ENCODE results near the gene CLPSL1. TPM values are rescaled to one million over a fixed set of nuclear protein-coding genes. Genes with fewer than 3 reads are reported as not detected.

CLPSL1 gene
- total and polyA plus RNA-seq, 2 experiments from 2014 or later = not detected

DNA sequence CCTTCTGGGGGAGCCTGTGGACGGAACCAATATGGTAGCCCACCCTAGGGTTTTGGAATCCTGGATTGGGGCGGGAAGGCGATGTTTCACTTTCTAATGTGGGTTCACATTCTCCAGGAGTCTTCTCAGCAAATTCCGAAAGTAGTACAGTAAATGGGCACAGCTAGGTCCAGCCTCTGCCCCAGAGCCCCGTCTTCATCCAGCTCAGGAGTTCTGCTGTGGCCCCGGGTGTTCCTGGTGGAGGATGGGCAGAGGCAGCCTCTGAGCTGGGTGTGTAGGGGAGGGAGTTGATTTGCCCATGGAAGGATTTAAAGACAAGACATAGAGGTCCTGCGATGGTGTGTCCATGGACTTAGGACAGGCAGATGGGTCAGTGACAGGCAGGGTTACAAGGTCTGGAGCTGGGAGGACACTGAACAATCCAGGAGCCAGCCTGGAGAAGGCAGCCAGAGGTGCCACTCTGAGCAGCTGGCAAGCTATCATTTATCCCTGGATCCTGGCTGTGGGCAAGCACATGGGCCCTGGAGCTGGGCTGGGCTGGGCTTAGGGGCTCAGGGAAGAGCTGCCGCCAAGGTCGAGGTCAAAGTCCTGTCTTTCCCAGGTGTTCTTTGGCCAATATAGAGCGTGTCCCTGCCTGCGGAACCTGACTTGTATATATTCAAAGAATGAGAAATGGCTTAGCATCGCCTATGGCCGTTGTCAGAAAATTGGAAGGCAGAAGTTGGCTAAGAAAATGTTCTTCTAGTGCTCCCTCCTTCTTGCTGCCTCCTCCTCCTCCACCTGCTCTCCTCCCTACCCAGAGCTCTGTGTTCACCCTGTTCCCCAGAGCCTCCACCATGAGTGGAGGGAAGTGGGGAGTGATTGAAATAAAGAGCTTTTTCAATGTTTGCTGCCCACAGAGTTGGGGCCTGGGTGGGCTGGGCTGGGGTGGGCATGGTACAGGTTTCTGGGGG, 6.7 kb downstream of the CLPSL1 start:
- Histone ChIP-seq H3K79me2 (ENCODE audit: insufficient read depth) (no peaks in the 10 kb centered on the region), H3F3A (ENCODE audit: insufficient read depth) (no peaks in the 10 kb centered on the region), H3K9me3 (ENCODE audit: low read depth) (no peaks in the 10 kb centered on the region), H2AFZ (no peak overlapping the region), H3K27me3 (replicated peaks; ENCODE audit: insufficient read depth) (peaks cover 52% of the 10 kb centered on the region), H4K20me1 (ENCODE audit: insufficient read depth) (no peaks in the 10 kb centered on the region), H3K27ac (no peak overlapping the region), H3K4me1 (ENCODE audit: insufficient read depth) (no peaks in the 10 kb centered on the region), H3K4me2 (ENCODE audit: unreplicated experiment) (no peak overlapping the region), H3K36me3 (ENCODE audit: low read depth) (no peaks in the 10 kb centered on the region), H3K4me3 (no peak overlapping the region), H3K9ac (no peak overlapping the region), H3K9me2 (ENCODE audit: insufficient read depth) (no peaks in the 10 kb centered on the region)
- TF ChIP-seq EZH2 (IDR thresholded peaks at IDR 0.05; ENCODE audit: insufficient read depth, poor library complexity, severe bottlenecking) (no peak), EZH2phosphoT487 (IDR thresholded peaks at IDR 0.05; ENCODE audit: insufficient read depth, low read depth) (no peak)
- 73 to 74% methylated on average over 13 of the region's 13 CpGs for WGBS, 2 experiments (ENCODE audit: low coverage in 1 of 2, low lambda C conversion rate in 2 of 2, missing lambda C conversion rate in 2 of 2)
- DNase-seq = no peak
- in situ Hi-C loops (cut with MboI) = no loop called here

DNA sequence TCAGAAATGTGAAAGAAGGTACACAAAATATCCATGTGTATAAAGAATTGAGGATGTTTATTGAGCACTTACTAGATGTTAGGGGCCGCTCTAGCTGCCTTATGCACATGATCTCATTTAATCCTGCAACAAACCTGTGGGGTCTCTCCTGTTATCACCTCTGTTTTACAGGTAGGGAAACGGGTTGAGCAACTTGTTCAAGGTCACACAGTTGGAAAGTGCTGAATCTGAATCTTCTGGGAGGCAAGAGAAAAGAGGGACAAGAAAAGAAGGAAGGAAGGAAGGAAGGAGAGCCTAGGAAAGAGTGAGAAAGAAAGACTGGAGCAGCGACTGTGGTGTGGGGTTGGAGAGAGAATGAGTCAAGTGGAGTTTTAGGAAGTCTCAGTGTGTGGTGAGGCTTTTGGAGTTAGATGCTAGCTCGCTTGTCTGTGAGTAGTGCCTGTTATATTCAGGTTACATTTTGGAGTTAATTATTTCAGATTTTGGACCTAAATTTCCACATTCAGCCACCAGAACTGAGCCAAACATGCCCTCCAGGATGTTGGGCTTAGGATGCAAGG, 7.7 kb downstream of the CLPSL1 start:
- no peak overlapping the region for H3K4me2 ChIP-seq (ENCODE audit: unreplicated experiment)
- no peak overlapping the region for H3K4me3 ChIP-seq
- DNase-seq = no peak
- peaks cover 60% of the 10 kb centered on the region for H3K27me3 ChIP-seq (replicated peaks; ENCODE audit: insufficient read depth)
- H3K36me3 ChIP-seq (ENCODE audit: low read depth) = no peaks in the 10 kb centered on the region
- no peaks in the 10 kb centered on the region for H4K20me1 ChIP-seq (ENCODE audit: insufficient read depth)
- no peaks in the 10 kb centered on the region for H3K4me1 ChIP-seq (ENCODE audit: insufficient read depth)
- in situ Hi-C loops (cut with MboI) = no loop called here
- H3K27ac ChIP-seq = no peak overlapping the region
- no peaks in the 10 kb centered on the region for H3K9me2 ChIP-seq (ENCODE audit: insufficient read depth)
- 43 to 46% methylated on average over 4 of the region's 4 CpGs for WGBS, 2 experiments (ENCODE audit: low coverage in 1 of 2, low lambda C conversion rate in 2 of 2, missing lambda C conversion rate in 2 of 2)
- no peak overlapping the region for H3K9ac ChIP-seq
- no peaks in the 10 kb centered on the region for H3K79me2 ChIP-seq (ENCODE audit: insufficient read depth)
- TF ChIP-seq EZH2phosphoT487 (IDR thresholded peaks at IDR 0.05; ENCODE audit: insufficient read depth, low read depth) = no peak
- TF ChIP-seq EZH2 (IDR thresholded peaks at IDR 0.05; ENCODE audit: insufficient read depth, poor library complexity, severe bottlenecking) = no peak
- H3K9me3 ChIP-seq (ENCODE audit: low read depth) = no peaks in the 10 kb centered on the region
- no peaks in the 10 kb centered on the region for H3F3A ChIP-seq (ENCODE audit: insufficient read depth)
- no peak overlapping the region for H2AFZ ChIP-seq

DNA sequence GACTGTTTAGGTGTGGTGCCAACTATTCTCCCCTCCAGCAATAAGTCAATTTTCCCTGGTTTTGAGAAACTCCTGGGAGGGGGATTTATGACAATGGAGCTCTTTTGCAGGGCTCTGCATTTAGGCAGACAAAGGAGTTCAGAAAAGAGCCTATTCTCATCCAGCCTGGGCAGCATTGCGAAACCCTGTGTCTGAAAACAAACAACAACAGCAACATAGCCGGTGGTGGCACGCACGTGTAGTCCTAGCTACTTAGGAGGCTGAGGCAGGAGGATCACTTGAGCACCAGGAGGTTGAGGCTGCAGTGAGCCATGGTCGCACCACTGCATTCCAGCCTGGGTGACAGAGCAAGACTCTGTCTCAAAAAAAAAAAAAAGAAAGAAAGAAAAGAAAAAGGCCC, 9.9 kb downstream of the CLPSL1 start:
- TF ChIP-seq EZH2 (IDR thresholded peaks at IDR 0.05; ENCODE audit: insufficient read depth, poor library complexity, severe bottlenecking) (no peak), EZH2phosphoT487 (IDR thresholded peaks at IDR 0.05; ENCODE audit: insufficient read depth, low read depth) (no peak)
- Histone ChIP-seq H3K4me1 (ENCODE audit: insufficient read depth) (no peaks in the 10 kb centered on the region), H3K4me3 (no peak overlapping the region), H3K27ac (no peak overlapping the region), H4K20me1 (ENCODE audit: insufficient read depth) (no peaks in the 10 kb centered on the region), H3F3A (ENCODE audit: insufficient read depth) (no peaks in the 10 kb centered on the region), H3K4me2 (ENCODE audit: unreplicated experiment) (no peak overlapping the region), H3K27me3 (replicated peaks; ENCODE audit: insufficient read depth) (peaks cover 63% of the 10 kb centered on the region), H3K36me3 (ENCODE audit: low read depth) (no peaks in the 10 kb centered on the region), H3K9ac (no peak overlapping the region), H2AFZ (no peak overlapping the region), H3K79me2 (ENCODE audit: insufficient read depth) (no peaks in the 10 kb centered on the region), H3K9me2 (ENCODE audit: insufficient read depth) (no peaks in the 10 kb centered on the region), H3K9me3 (ENCODE audit: low read depth) (no peaks in the 10 kb centered on the region)
- in situ Hi-C loops (cut with MboI) = no loop called here
- DNase-seq = no peak
- WGBS, 2 experiments (ENCODE audit: low coverage in 1 of 2, low lambda C conversion rate in 2 of 2, missing lambda C conversion rate in 2 of 2) = 56 to 62% methylated on average over 5 of the region's 5 CpGs

DNA sequence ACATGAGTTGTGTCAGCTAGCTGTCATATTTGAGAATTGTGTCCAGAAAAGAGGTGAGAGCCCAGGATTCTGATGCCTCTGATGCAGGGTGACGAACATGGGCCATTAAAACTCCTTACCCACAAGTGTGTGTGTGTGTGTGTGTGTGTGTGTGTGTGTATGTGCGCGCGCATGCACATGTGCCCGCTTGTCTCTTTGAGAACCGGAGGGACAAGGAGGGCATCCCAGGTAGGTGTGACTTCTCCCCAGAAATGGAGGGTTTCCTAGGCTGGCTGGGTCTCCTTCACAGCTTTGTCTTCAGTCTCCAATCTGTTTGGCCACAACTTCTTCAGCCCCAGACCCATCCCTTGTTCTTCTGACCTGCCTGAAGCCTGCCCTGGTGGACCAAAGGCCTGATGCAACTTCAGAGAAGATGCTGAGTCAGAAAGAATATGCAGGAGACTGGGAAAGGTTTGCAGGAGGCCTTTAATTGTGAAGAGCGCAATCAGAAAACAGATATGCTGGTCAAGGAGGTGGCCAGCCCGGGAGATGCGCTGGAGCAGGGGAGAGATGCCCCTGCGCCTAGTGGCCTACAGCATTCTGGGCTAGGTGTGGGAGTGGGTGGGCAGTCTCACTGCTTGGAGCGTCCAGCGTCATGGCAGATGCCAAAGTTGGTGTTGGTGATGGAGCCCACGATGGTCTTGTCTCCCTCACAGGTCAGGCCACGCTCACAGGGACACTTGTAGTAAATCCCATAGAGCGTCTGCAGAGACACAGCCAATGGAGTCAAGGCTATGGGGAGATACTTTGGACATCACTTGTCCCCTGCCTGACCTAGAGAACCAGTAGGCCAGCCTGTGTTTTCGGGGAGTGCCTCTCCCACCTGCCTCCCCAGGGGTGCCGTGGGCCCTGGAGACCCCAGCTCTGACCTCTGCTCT, 14.0 kb downstream of the CLPSL1 start:
- 76 to 77% methylated on average over 17 of the region's 17 CpGs for WGBS, 2 experiments (ENCODE audit: low coverage in 1 of 2, low lambda C conversion rate in 2 of 2, missing lambda C conversion rate in 2 of 2)
- in situ Hi-C loops (cut with MboI) = no loop called here

More for the DNA sequence above, 14.0 kb downstream of the CLPSL1 start:
- TF ChIP-seq EZH2phosphoT487 (IDR thresholded peaks at IDR 0.05; ENCODE audit: insufficient read depth, low read depth) = no peak
- no peak for TF ChIP-seq EZH2 (IDR thresholded peaks at IDR 0.05; ENCODE audit: insufficient read depth, poor library complexity, severe bottlenecking)
- no peak overlapping the region for H3K9ac ChIP-seq
- H3K4me1 ChIP-seq (ENCODE audit: insufficient read depth) = no peaks in the 10 kb centered on the region
- H3K9me2 ChIP-seq (ENCODE audit: insufficient read depth) = no peaks in the 10 kb centered on the region
- H4K20me1 ChIP-seq (ENCODE audit: insufficient read depth) = no peaks in the 10 kb centered on the region
- no peak overlapping the region for H2AFZ ChIP-seq
- no peak overlapping the region for H3K27ac ChIP-seq
- H3K4me3 ChIP-seq = no peak overlapping the region
- no peak overlapping the region for H3K4me2 ChIP-seq (ENCODE audit: unreplicated experiment)
- H3K36me3 ChIP-seq (ENCODE audit: low read depth) = no peaks in the 10 kb centered on the region
- no peaks in the 10 kb centered on the region for H3F3A ChIP-seq (ENCODE audit: insufficient read depth)
- H3K79me2 ChIP-seq (ENCODE audit: insufficient read depth) = no peaks in the 10 kb centered on the region
- H3K9me3 ChIP-seq (ENCODE audit: low read depth) = no peaks in the 10 kb centered on the region
- peaks cover 42% of the 10 kb centered on the region for H3K27me3 ChIP-seq (replicated peaks; ENCODE audit: insufficient read depth)
- DNase-seq = no peak
